ENCODE measurements around the gene COL27A1. TPM values are rescaled to one million over a fixed set of nuclear protein-coding genes. Genes with fewer than 3 reads are reported as not detected.

COL27A1 gene
- polyA plus RNA-seq, 2 of the 4 experiments (the other 2 are of a cell fraction) = 6.9 to 20.6 TPM

DNA sequence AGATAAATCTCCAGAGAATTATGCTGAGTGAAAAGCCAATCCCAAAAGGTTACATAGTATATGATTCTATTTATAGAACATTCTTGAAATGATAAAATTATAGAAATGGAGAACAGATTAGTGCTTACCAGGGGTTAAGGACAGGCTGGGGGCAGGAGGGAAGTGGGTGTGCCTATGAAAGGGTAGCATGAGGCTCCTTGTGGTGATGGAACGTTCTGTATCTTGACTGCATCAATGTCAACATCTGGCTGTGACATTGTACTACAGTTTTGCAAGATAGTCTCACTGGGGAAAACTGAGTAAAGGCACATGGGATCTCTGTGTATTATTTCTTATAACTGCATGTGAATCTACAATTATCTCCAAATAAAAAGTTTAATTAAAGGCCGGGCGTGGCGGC lies 196.6 kb downstream of the COL27A1 start:
- CTCF ChIA-PET = interaction anchor here (1.0 to 1.2 kb wide), 2 partner anchors 10 to 270 kb away, joined by 4 read pairs; no protein-coding TSS in a partner anchor
- peaks cover 28% of the 10 kb centered on the region for H3K4me1 ChIP-seq
- ATAC-seq = no peak
- DNase-seq (ENCODE audit: low read depth in 1 of 2, low spot score in 1 of 2) = no peak
- 87% methylated on average over 4 of the region's 4 CpGs for WGBS (ENCODE audit: missing lambda C conversion rate)
- peak overlapping the region in 1 of 2 experiments; percentile 85; a peak in 1 of 6 replicates for H3K27ac ChIP-seq
- POLR2A ChIA-PET = no interaction called here
- TF ChIP-seq RNF2 (IDR thresholded peaks at IDR 0.05; ENCODE audit: borderline replicate concordance, low read depth) (no peak), RFX5 (IDR thresholded peaks at IDR 0.05) (no peak), HOXB5 (CRISPR knock-in tag; IDR thresholded peaks at IDR 0.05) (no peak), GATA3 (IDR thresholded peaks at IDR 0.05; ENCODE audit: borderline replicate concordance) (no peak), EHMT2 (IDR thresholded peaks at IDR 0.05; ENCODE audit: low read depth) (no peak), CBX8 (IDR thresholded peaks at IDR 0.05) (no peak), JUN (IDR thresholded peaks at IDR 0.05) (no peak), CEBPB (IDR thresholded peaks at IDR 0.05) (no peak), EHF (CRISPR knock-in tag; IDR thresholded peaks at IDR 0.05) (no peak), FOXS1 (CRISPR knock-in tag; IDR thresholded peaks at IDR 0.05) (no peak), HOXB13 (CRISPR knock-in tag; IDR thresholded peaks at IDR 0.05; ENCODE audit: low read depth) (no peak), BHLHE40 (IDR thresholded peaks at IDR 0.05; ENCODE audit: low read depth, low read length) (no peak), HDAC2 (IDR thresholded peaks at IDR 0.05) (no peak)
- TF ChIP-seq, protein P1, sequence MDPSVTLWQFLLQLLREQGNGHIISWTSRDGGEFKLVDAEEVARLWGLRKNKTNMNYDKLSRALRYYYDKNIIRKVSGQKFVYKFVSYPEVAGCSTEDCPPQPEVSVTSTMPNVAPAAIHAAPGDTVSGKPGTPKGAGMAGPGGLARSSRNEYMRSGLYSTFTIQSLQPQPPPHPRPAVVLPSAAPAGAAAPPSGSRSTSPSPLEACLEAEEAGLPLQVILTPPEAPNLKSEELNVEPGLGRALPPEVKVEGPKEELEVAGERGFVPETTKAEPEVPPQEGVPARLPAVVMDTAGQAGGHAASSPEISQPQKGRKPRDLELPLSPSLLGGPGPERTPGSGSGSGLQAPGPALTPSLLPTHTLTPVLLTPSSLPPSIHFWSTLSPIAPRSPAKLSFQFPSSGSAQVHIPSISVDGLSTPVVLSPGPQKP (IDR thresholded peaks at IDR 0.05; ENCODE audit: low read depth, low read length) = no peak
- TF ChIP-seq, protein P2, sequence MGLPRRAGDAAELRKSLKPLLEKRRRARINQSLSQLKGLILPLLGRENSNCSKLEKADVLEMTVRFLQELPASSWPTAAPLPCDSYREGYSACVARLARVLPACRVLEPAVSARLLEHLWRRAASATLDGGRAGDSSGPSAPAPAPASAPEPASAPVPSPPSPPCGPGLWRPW (IDR thresholded peaks at IDR 0.05) = no peak
- no peaks in the 10 kb centered on the region for H3K9me3 ChIP-seq
- FAIRE-seq = no peak
- no peak overlapping the region for H3K4me3 ChIP-seq
- H3K4me2 ChIP-seq = no peak overlapping the region

DNA sequence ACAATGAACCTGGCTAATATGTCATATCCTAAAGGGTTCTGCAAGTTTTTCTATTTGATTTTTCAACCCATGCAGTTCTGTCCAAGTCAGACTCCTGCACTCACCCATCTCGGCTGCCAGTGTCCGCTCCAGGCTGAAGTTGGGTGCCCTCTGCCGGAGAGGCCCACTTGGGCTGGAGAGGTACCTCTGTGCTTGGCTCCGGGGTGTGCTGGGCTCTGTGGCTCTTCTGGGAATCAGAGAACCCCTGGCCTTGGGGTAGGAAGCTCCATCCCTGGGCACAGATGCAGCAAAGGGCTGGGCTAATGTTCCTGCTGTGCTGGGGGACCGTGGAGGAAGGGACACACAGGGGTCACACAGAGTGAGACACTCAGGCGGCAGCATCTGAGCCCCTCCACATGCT lies 200.5 kb downstream of the COL27A1 start:
- ChIA-PET POLR2A (no interaction called here), CTCF (interaction anchor here (1.1 to 2.1 kb wide), 5 partner anchors 10 to 28 kb away, joined by 3 to 6 read pairs (median 5); no protein-coding TSS in a partner anchor)
- DNase-seq (ENCODE audit: low read depth in 1 of 2, low spot score in 1 of 2) = no peak
- WGBS (ENCODE audit: missing lambda C conversion rate) = 78% methylated on average over 5 of the region's 6 CpGs
- Histone ChIP-seq H3K9me3 (no peaks in the 10 kb centered on the region), H3K27ac (no peak overlapping the region), H3K4me2 (no peak overlapping the region), H3K4me1 (peaks cover 3% of the 10 kb centered on the region; the same call in 1 of the 3 replicates), H3K4me3 (no peak overlapping the region)
- TF ChIP-seq MYC (IDR thresholded peaks at IDR 0.05; ENCODE audit: borderline replicate concordance, low read length) (no peak), POLR2A (IDR thresholded peaks at IDR 0.05; ENCODE audit: low read length) (no peak), ZSCAN20 (CRISPR knock-in tag; IDR thresholded peaks at IDR 0.05) (no peak), ESRRA (IDR thresholded peaks at IDR 0.05; ENCODE audit: borderline replicate concordance, low read length) (no peak), EHF (CRISPR knock-in tag; IDR thresholded peaks at IDR 0.05) (no peak), ZNF302 (CRISPR knock-in tag; IDR thresholded peaks at IDR 0.05) (no peak), RCOR1 (IDR thresholded peaks at IDR 0.05; ENCODE audit: low read depth, low read length) (no peak), HOXB13 (CRISPR knock-in tag; IDR thresholded peaks at IDR 0.05; ENCODE audit: low read depth) (no peak), NR3C1 (IDR thresholded peaks at IDR 0.05) (no peak)
- TF ChIP-seq, protein P3, sequence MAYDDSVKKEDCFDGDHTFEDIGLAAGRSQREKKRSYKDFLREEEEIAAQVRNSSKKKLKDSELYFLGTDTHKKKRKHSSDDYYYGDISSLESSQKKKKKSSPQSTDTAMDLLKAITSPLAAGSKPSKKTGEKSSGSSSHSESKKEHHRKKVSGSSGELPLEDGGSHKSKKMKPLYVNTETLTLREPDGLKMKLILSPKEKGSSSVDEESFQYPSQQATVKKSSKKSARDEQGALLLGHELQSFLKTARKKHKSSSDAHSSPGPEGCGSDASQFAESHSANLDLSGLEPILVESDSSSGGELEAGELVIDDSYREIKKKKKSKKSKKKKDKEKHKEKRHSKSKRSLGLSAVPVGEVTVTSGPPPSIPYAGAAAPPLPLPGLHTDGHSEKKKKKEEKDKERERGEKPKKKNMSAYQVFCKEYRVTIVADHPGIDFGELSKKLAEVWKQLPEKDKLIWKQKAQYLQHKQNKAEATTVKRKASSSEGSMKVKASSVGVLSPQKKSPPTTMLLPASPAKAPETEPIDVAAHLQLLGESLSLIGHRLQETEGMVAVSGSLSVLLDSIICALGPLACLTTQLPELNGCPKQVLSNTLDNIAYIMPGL (CRISPR knock-in tag; IDR thresholded peaks at IDR 0.05; ENCODE audit: borderline replicate concordance) = no peak
- TF ChIP-seq, protein P4, sequence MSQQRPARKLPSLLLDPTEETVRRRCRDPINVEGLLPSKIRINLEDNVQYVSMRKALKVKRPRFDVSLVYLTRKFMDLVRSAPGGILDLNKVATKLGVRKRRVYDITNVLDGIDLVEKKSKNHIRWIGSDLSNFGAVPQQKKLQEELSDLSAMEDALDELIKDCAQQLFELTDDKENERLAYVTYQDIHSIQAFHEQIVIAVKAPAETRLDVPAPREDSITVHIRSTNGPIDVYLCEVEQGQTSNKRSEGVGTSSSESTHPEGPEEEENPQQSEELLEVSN (IDR thresholded peaks at IDR 0.05; ENCODE audit: borderline replicate concordance, low read depth) = no peak
- ATAC-seq = no peak
- no peak for FAIRE-seq

All from A549 (cell line).